SK-N-SH (cell line): ENCODE data around the gene PKD1. TPM values are rescaled to one million over a fixed set of nuclear protein-coding genes. Genes with fewer than 3 reads are reported as not detected.

ENCODE experiments used
- CTCF ChIA-PET: fragments of 300-600, 350-600 bp; formaldehyde crosslinking; extraction: SDS; loops from one replicate; lab custom pipeline; 2021; lab: Yijun Ruan, JAX
- POLR2A ChIA-PET: fragments of 350-600 bp; sonication (Branson Sonifier 250); formaldehyde crosslinking; extraction: SDS; loops from one replicate; lab custom pipeline; 2020; ENCODE audit warnings: antibody characterized with exemption, inconsistent platforms; lab: Yijun Ruan, JAX
- DNase-seq: peaks from one replicate; pipeline ENCODE4 v3.0.0; 2012
- H2AFZ ChIP-seq: fragments of 200-600 bp; sonication (generic); 2 replicates; pipeline ENCODE4 v1.8.1; 2016; ENCODE audit warnings: antibody characterized with exemption, mild to moderate bottlenecking, low read depth
- H3F3A ChIP-seq: fragments of 200-600 bp; sonication (generic); replicated peaks from 2 replicates; pipeline ENCODE3; 2016; ENCODE audit warnings: antibody characterized with exemption, mild to moderate bottlenecking; ENCODE audit not compliant: insufficient read depth
- H3K27ac ChIP-seq, 2 experiments: fragments of 200-500 bp in 1 of 2; fragments of 200-600 bp in 1 of 2; sonication (Bioruptor generic) in 1 of 2; sonication (generic), shearing (Covaris generic) in 1 of 2; 2 replicates each; pipeline versions ENCODE4 v1.5.1 to v1.6.1; 2014 to 2016; ENCODE audit warnings: low read depth in 2 of 2, inconsistent platforms in 1 of 2, low read length in 1 of 2, mild to moderate bottlenecking in 1 of 2, mixed read lengths in 1 of 2
- H3K27me3 ChIP-seq: fragments of 200-600 bp; sonication (generic), shearing (Covaris generic); 2 replicates; pipeline ENCODE4 v1.6.1; 2016; ENCODE audit warnings: mixed run types; ENCODE audit not compliant: insufficient read depth
- H3K36me3 ChIP-seq, 2 experiments: fragments of 200-500 bp in 1 of 2; fragments of 200-600 bp in 1 of 2; sonication (Bioruptor generic) in 1 of 2; sonication (generic) in 1 of 2; replicated peaks in 1 of 2; 2 replicates each; pipeline versions ENCODE3 to v1.5.1; 2014 to 2016; ENCODE audit warnings: low read length in 1 of 2, mild to moderate bottlenecking in 1 of 2; ENCODE audit not compliant: insufficient read depth in 2 of 2, control insufficient read depth in 1 of 2
- H3K4me1 ChIP-seq, 2 experiments: fragments of 200-500 bp in 1 of 2; fragments of 200-600 bp in 1 of 2; sonication (Bioruptor generic) in 1 of 2; sonication (generic), shearing (Covaris generic) in 1 of 2; 2 replicates each; pipeline versions ENCODE4 v1.5.1 to v1.6.1; 2014 to 2016; ENCODE audit warnings: low read depth in 1 of 2, low read length in 1 of 2, mixed run types in 1 of 2; ENCODE audit not compliant: insufficient read depth in 2 of 2, control insufficient read depth in 1 of 2
- H3K4me2 ChIP-seq: fragments of 200-600 bp; sonication (generic), shearing (Covaris generic); 2 replicates; pipeline ENCODE4 v1.6.1; 2017; ENCODE audit warnings: mixed run types
- H3K4me3 ChIP-seq, 2 experiments: fragments of 200-500 bp in 1 of 2; fragments of 200-600 bp in 1 of 2; sonication (Bioruptor generic) in 1 of 2; sonication (generic), shearing (Covaris generic) in 1 of 2; 2 replicates each; pipeline versions ENCODE4 v1.5.1 to v1.8.1; 2014 to 2016; ENCODE audit warnings: low read depth in 2 of 2, inconsistent platforms in 1 of 2, low read length in 1 of 2, mild to moderate bottlenecking in 1 of 2, mixed read lengths in 1 of 2, moderate library complexity in 1 of 2
- H3K79me2 ChIP-seq: fragments of 200-600 bp; sonication (generic); 2 replicates; pipeline ENCODE4 v1.8.1; 2017; ENCODE audit warnings: mild to moderate bottlenecking; ENCODE audit not compliant: insufficient read depth
- H3K9ac ChIP-seq: fragments of 200-600 bp; sonication (generic); 2 replicates; pipeline ENCODE4 v1.6.1; 2017; ENCODE audit warnings: mixed run types
- H3K9me2 ChIP-seq: fragments of 200-600 bp; sonication (generic); 2 replicates; pipeline ENCODE4 v1.6.1; 2017; ENCODE audit warnings: mixed run types
- H3K9me3 ChIP-seq: fragments of 200-600 bp; sonication (generic); 2 replicates; pipeline ENCODE4 v1.6.1; 2017; ENCODE audit warnings: mixed run types, mild to moderate bottlenecking, moderate library complexity
- H4K20me1 ChIP-seq: fragments of 200-600 bp; sonication (generic); 2 replicates; pipeline ENCODE4 v1.6.1; 2017; ENCODE audit warnings: mild to moderate bottlenecking, mixed run types; ENCODE audit not compliant: insufficient read depth
- CHD2 ChIP-seq: fragments of 150-350 bp; IDR thresholded peaks from 2 replicates; pipeline ENCODE4 v1.6.1; 2018; ENCODE audit warnings: low read length; ENCODE audit not compliant: partially characterized antibody
- EP300 ChIP-seq, 2 experiments: IDR thresholded peaks; 2 replicates each; pipeline versions ENCODE4 v1.4.0 to v1.6.1; 2012; ENCODE audit warnings: borderline replicate concordance in 1 of 2, low read depth in 1 of 2, low read length in 1 of 2
- FOSL2 ChIP-seq: IDR thresholded peaks from 2 replicates; pipeline ENCODE4 v1.4.0; 2012; ENCODE audit warnings: low read depth, mild to moderate bottlenecking, moderate library complexity, borderline replicate concordance
- FOXJ3 ChIP-seq: sonication (generic); formaldehyde crosslinking; IDR thresholded peaks from 2 replicates; pipeline ENCODE4 v1.5.1; 2020; ENCODE audit warnings: mild to moderate bottlenecking, missing genetic modification reagents
- FOXM1 ChIP-seq: IDR thresholded peaks from 2 replicates; pipeline ENCODE4 v1.4.0; 2012; ENCODE audit warnings: low read depth, mild to moderate bottlenecking
- JUND ChIP-seq: IDR thresholded peaks from 2 replicates; pipeline ENCODE4 v1.4.0; 2012
- MXI1 ChIP-seq: IDR thresholded peaks from 2 replicates; pipeline ENCODE4 v1.6.1; 2012; ENCODE audit warnings: mild to moderate bottlenecking, low read depth, low read length, improper control_type of control experiment
- RAD21 ChIP-seq: IDR thresholded peaks from 2 replicates; pipeline ENCODE4 v1.6.1; 2012; ENCODE audit warnings: mild to moderate bottlenecking, low read length
- RFX5 ChIP-seq: IDR thresholded peaks from 2 replicates; pipeline ENCODE4 v1.6.1; 2012; ENCODE audit warnings: mild to moderate bottlenecking, improper control_type of control experiment, low read length
- RXRA ChIP-seq: IDR thresholded peaks from 2 replicates; pipeline ENCODE4 v1.4.0; 2012; ENCODE audit warnings: low read depth, mild to moderate bottlenecking, borderline replicate concordance
- SIN3A ChIP-seq: IDR thresholded peaks from 2 replicates; pipeline ENCODE4 v1.6.1; 2012; ENCODE audit warnings: low read depth, mild to moderate bottlenecking, low read length, moderate library complexity, borderline replicate concordance
- USF2 ChIP-seq: fragments of 150-350 bp; IDR thresholded peaks from 2 replicates; pipeline ENCODE4 v1.6.1; 2017; ENCODE audit warnings: antibody characterized with exemption, low read length, low read depth, borderline replicate concordance
- ZBTB33 ChIP-seq: IDR thresholded peaks from 2 replicates; pipeline ENCODE4 v1.4.0; 2012; ENCODE audit warnings: low read depth, borderline replicate concordance
- WGBS: methylation state at CpG from one replicate; pipeline ENCODE4 v1.1.6; 2017; ENCODE audit warnings: low lambda C conversion rate; 5-methylcytosine and 5-hydroxymethylcytosine counted together
- polyA plus RNA-seq, 3 experiments: library from polyadenylated mRNA; depleted of rRNA; stranded (reverse); fragments of >200 nt; gene quantifications; 2 replicates each; pipeline ENCODE4 v1.2.3, GENCODE V29; 2012
- TF ChIP-seq, protein P1 (sequence below): IDR thresholded peaks from 2 replicates; pipeline ENCODE4 v1.6.1; 2012; ENCODE audit warnings: mild to moderate bottlenecking, low read depth, low read length, moderate library complexity
- TF ChIP-seq, protein P2 (sequence below): IDR thresholded peaks from 2 replicates; pipeline ENCODE4 v1.4.0; 2012; ENCODE audit warnings: low read depth, borderline replicate concordance
- TF ChIP-seq, protein P3 (sequence below): IDR thresholded peaks from 2 replicates; pipeline ENCODE4; 2012

The PKD1 gene
- polyA plus RNA-seq, 1 of the 3 experiments (the other 2 are of a cell fraction), result 47.4 TPM

DNA sequence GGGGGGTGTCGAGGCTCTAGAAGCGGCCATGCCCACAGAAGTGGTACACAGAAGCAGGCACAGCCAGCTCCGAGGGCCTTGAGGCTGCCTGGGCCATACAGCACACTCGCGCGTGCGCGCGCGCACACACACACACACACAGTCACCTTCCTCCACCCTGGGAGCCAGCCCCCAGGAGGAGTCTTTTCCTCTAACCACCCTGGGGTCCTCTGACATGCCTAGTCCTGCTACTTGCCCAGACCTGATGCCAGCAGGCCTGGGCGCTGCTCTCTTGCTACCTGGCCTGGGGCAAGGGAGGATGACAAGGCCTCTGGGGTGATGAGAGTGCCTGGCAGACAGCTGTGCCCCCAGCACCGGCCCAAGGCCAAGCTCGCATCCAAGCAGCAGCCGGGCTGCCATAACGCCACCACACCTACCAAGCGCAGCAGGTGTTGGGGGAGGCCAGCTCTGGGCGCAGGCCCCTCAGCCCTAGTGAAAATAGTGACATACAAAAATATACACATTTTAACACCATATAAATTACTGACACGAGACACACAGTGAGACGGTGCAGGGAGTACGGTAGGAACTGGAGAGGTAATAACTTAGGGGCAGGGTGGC, 46.8 kb downstream of the PKD1 start:
- H3K79me2 ChIP-seq, result no peaks in the 10 kb centered on the region
- H3K4me1 ChIP-seq, result no peaks in the 10 kb centered on the region; a peak in 1 of 4 replicates
- no peak overlapping the region for H3K9ac ChIP-seq
- H3F3A ChIP-seq, result peaks cover 7% of the 10 kb centered on the region
- no peak for TF ChIP-seq SIN3A
- TF ChIP-seq RFX5, result no peak
- no peak for TF ChIP-seq ZBTB33
- no peak for TF ChIP-seq RXRA
- no peak for TF ChIP-seq MXI1
- TF ChIP-seq RAD21, result no peak
- TF ChIP-seq CHD2, result no peak
- no peak for TF ChIP-seq EP300 (IDR thresholded peaks at IDR 0.05; ENCODE audit: borderline replicate concordance in 1 of 2, low read depth in 1 of 2, low read length in 1 of 2)
- no peak for TF ChIP-seq FOXM1
- TF ChIP-seq FOSL2, result no peak
- TF ChIP-seq, protein P1, sequence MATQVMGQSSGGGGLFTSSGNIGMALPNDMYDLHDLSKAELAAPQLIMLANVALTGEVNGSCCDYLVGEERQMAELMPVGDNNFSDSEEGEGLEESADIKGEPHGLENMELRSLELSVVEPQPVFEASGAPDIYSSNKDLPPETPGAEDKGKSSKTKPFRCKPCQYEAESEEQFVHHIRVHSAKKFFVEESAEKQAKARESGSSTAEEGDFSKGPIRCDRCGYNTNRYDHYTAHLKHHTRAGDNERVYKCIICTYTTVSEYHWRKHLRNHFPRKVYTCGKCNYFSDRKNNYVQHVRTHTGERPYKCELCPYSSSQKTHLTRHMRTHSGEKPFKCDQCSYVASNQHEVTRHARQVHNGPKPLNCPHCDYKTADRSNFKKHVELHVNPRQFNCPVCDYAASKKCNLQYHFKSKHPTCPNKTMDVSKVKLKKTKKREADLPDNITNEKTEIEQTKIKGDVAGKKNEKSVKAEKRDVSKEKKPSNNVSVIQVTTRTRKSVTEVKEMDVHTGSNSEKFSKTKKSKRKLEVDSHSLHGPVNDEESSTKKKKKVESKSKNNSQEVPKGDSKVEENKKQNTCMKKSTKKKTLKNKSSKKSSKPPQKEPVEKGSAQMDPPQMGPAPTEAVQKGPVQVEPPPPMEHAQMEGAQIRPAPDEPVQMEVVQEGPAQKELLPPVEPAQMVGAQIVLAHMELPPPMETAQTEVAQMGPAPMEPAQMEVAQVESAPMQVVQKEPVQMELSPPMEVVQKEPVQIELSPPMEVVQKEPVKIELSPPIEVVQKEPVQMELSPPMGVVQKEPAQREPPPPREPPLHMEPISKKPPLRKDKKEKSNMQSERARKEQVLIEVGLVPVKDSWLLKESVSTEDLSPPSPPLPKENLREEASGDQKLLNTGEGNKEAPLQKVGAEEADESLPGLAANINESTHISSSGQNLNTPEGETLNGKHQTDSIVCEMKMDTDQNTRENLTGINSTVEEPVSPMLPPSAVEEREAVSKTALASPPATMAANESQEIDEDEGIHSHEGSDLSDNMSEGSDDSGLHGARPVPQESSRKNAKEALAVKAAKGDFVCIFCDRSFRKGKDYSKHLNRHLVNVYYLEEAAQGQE, result no peak
- TF ChIP-seq, protein P2, sequence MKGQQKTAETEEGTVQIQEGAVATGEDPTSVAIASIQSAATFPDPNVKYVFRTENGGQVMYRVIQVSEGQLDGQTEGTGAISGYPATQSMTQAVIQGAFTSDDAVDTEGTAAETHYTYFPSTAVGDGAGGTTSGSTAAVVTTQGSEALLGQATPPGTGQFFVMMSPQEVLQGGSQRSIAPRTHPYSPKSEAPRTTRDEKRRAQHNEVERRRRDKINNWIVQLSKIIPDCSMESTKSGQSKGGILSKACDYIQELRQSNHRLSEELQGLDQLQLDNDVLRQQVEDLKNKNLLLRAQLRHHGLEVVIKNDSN, result no peak
- TF ChIP-seq, protein P3, sequence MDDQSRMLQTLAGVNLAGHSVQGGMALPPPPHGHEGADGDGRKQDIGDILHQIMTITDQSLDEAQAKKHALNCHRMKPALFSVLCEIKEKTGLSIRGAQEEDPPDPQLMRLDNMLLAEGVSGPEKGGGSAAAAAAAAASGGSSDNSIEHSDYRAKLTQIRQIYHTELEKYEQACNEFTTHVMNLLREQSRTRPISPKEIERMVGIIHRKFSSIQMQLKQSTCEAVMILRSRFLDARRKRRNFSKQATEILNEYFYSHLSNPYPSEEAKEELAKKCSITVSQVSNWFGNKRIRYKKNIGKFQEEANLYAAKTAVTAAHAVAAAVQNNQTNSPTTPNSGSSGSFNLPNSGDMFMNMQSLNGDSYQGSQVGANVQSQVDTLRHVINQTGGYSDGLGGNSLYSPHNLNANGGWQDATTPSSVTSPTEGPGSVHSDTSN, result no peak
- no peak for TF ChIP-seq USF2
- no peak for TF ChIP-seq FOXJ3 (CRISPR knock-in tag)
- TF ChIP-seq JUND, result no peak
- no peak overlapping the region for H3K4me3 ChIP-seq
- no peaks in the 10 kb centered on the region for H3K9me2 ChIP-seq
- DNase-seq, result no peak
- peaks cover 7% of the 10 kb centered on the region; the same call in 1 of the 2 replicates for H4K20me1 ChIP-seq
- WGBS, result 89% methylated on average over 17 of the region's 20 CpGs
- no peaks in the 10 kb centered on the region for H3K27me3 ChIP-seq
- no peak overlapping the region for H3K4me2 ChIP-seq
- CTCF ChIA-PET, result interaction anchor here (0.7 to 1.9 kb wide), 2 partner anchors 12 to 51 kb away, joined by 5 to 7 read pairs; no protein-coding TSS in a partner anchor
- H3K27ac ChIP-seq, result no peak overlapping the region; a peak in 1 of 4 replicates
- no peak overlapping the region for H2AFZ ChIP-seq
- peaks cover 4 to 85% of the 10 kb centered on the region in 2 experiments for H3K36me3 ChIP-seq
- H3K9me3 ChIP-seq, result no peaks in the 10 kb centered on the region
- POLR2A ChIA-PET, result no interaction called here
